ENCODE measurements around the gene NDEL1. TPM values are rescaled to one million over a fixed set of nuclear protein-coding genes. Genes with fewer than 3 reads are reported as not detected.

The NDEL1 gene
- total RNA-seq, 1 experiment from 2014 or later = 71.1 TPM

DNA sequence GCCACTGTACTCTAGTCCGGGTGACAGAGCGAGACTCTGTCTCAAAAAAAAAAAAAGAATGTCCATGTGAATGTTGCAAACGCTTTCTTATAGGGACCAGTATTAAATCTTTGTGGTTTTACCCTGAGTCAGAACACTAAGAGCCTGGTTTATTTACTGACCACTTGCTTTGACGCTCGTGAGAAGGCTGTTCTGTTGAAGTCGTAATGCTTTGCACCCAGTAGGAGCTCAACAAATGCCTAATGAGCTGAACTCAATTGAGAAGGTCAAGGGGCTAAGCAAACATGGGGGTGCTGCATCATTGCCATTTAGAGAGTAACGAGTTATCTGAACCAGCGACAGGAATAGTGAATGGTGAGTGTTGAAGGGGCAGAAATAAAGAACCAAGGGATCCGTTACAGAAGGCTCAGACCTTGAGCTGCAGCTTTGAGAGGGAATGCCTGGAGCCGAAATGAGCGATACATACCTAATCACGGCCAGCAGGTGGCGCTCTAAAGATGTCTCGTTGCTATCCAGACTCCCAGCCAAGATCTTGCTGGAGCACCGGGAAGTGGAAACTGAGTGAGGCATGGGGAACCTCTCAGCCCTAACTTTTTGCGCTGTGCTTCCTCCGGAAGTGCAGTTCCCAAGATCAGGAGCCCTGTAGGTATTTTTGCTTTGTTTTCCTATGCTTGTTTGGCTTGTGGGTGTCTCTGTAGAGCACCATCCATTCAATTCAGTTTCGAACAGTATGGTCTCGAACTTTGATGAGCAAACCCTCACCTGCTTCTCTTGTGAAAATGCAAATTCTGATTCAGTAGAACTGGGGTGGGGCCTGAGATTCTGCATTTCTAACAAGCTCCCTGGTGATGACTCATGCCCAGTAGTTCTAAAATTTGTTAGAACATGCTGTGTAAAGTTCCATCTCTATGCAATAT is 25.5 kb upstream of the NDEL1 start:
- peak; percentile 93 for DNase-seq (ENCODE audit: low spot score)
- H3K36me3 ChIP-seq (ENCODE audit: insufficient read depth, low read length, poor library complexity, severe bottlenecking) = no peaks in the 10 kb centered on the region
- ChIA-PET POLR2A (ENCODE audit: low non-redundant PET) (interaction anchor here (0.6 kb wide), 1 partner anchor 329 kb away, joined by 7 read pairs; no protein-coding TSS in a partner anchor), CTCF (interaction anchor here (0.6 to 1.4 kb wide), 9 partner anchors 10 to 1373 kb away, joined by 3 to 14 read pairs (median 4); partner anchors contain the start of gene NDEL1)
- H3K4me1 ChIP-seq (ENCODE audit: insufficient read depth, low read length, poor library complexity, severe bottlenecking) = no peaks in the 10 kb centered on the region
- TF ChIP-seq EZH2 (IDR thresholded peaks at IDR 0.05; ENCODE audit: borderline replicate concordance, low read depth, low read length, poor library complexity, severe bottlenecking) = no peak
- peak; percentile 94 for TF ChIP-seq CTCF (conservative IDR thresholded peaks at IDR 0.05; ENCODE audit: low read depth, low read length)
- BruUV-seq (replicated peaks) = no TSS peak
- no peaks in the 10 kb centered on the region for H3K27me3 ChIP-seq (replicated peaks; ENCODE audit: insufficient read depth, low read depth, low read length, poor library complexity)
- intact Hi-C loops (cut with micrococcal nuclease; ENCODE audit: unreplicated experiment) = loop anchor here (1.0 to 10.0 kb wide), 3 partner anchors 336 to 485 kb away; no protein-coding TSS in a partner anchor
- no peak overlapping the region for H3K4me3 ChIP-seq (ENCODE audit: low read depth, low read length, poor library complexity, severe bottlenecking)
- no peak overlapping the region for H3K27ac ChIP-seq (ENCODE audit: low read depth, low read length, poor library complexity, severe bottlenecking)
- H3K9me3 ChIP-seq (ENCODE audit: low read depth, low read length, poor library complexity, severe bottlenecking) = no peaks in the 10 kb centered on the region

DNA sequence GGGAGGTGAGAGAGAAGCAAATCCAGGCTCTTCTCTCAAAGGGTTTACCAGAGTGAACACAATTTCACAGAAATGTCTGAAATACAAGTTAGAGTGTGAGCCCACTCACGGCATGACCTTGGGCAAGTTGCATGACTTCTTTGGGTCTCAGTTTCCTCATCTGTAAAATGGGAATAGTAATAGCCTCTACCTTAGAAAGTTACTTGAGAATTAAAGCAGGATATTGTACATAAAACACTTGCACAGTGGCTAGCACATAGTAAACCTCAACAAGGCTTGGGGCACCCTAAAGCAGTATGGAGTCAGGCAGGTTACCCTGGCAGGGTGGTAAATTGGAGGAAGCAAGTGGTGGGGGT is 24.8 kb upstream of the NDEL1 start:
- Histone ChIP-seq H3K27me3 (replicated peaks; ENCODE audit: insufficient read depth, low read depth, low read length, poor library complexity) (no peaks in the 10 kb centered on the region), H3K27ac (ENCODE audit: low read depth, low read length, poor library complexity, severe bottlenecking) (no peak overlapping the region), H3K9me3 (ENCODE audit: low read depth, low read length, poor library complexity, severe bottlenecking) (no peaks in the 10 kb centered on the region), H3K4me3 (ENCODE audit: low read depth, low read length, poor library complexity, severe bottlenecking) (no peak overlapping the region), H3K4me1 (ENCODE audit: insufficient read depth, low read length, poor library complexity, severe bottlenecking) (no peaks in the 10 kb centered on the region), H3K36me3 (ENCODE audit: insufficient read depth, low read length, poor library complexity, severe bottlenecking) (no peaks in the 10 kb centered on the region)
- BruUV-seq (replicated peaks) = no TSS peak
- DNase-seq (ENCODE audit: low spot score) = no peak
- intact Hi-C loops (cut with micrococcal nuclease; ENCODE audit: unreplicated experiment) = loop anchor here (1.0 to 10.0 kb wide), 3 partner anchors 335 to 484 kb away; no protein-coding TSS in a partner anchor
- CTCF ChIA-PET = interaction anchor here (1.2 to 1.4 kb wide), 2 partner anchors 335 to 375 kb away, joined by 7 to 14 read pairs; no protein-coding TSS in a partner anchor
- POLR2A ChIA-PET (ENCODE audit: low non-redundant PET) = interaction anchor here (0.6 kb wide), 2 partner anchors 116 to 328 kb away, joined by 3 to 7 read pairs; partner anchors contain the start of gene SLC25A35
- TF ChIP-seq EZH2 (IDR thresholded peaks at IDR 0.05; ENCODE audit: borderline replicate concordance, low read depth, low read length, poor library complexity, severe bottlenecking) (no peak), CTCF (conservative IDR thresholded peaks at IDR 0.05; ENCODE audit: low read depth, low read length) (no peak)

GRCh38 chr17:8412089-8412488 is 23.6 kb upstream of the NDEL1 start:
- Histone ChIP-seq H3K4me3 (ENCODE audit: low read depth, low read length, poor library complexity, severe bottlenecking) (no peak overlapping the region), H3K9me3 (ENCODE audit: low read depth, low read length, poor library complexity, severe bottlenecking) (no peaks in the 10 kb centered on the region), H3K27me3 (replicated peaks; ENCODE audit: insufficient read depth, low read depth, low read length, poor library complexity) (no peaks in the 10 kb centered on the region), H3K4me1 (ENCODE audit: insufficient read depth, low read length, poor library complexity, severe bottlenecking) (no peaks in the 10 kb centered on the region), H3K27ac (ENCODE audit: low read depth, low read length, poor library complexity, severe bottlenecking) (no peak overlapping the region), H3K36me3 (ENCODE audit: insufficient read depth, low read length, poor library complexity, severe bottlenecking) (no peaks in the 10 kb centered on the region)
- BruUV-seq (replicated peaks) = no TSS peak
- no peak for DNase-seq (ENCODE audit: low spot score)
- no peak for TF ChIP-seq CTCF (conservative IDR thresholded peaks at IDR 0.05; ENCODE audit: low read depth, low read length)
- TF ChIP-seq EZH2 (IDR thresholded peaks at IDR 0.05; ENCODE audit: borderline replicate concordance, low read depth, low read length, poor library complexity, severe bottlenecking) = no peak
- POLR2A ChIA-PET (ENCODE audit: low non-redundant PET) = no interaction called here
- intact Hi-C loops (cut with micrococcal nuclease; ENCODE audit: unreplicated experiment) = loop anchor here (10.0 kb wide), 1 partner anchor 483 kb away; no protein-coding TSS in a partner anchor
- CTCF ChIA-PET = no interaction called here

Measured in A673 (cell line).